Naive thymus-derived CD4-positive, alpha-beta T cell (primary cell): ENCODE results near the gene PRKN. TPM values are rescaled to one million over a fixed set of nuclear protein-coding genes. Genes with fewer than 3 reads are reported as not detected.

ENCODE experiments used
- ATAC-seq: fragments of 150-1000 bp; cut with Tn5 transposase; 2 replicates; pipeline ENCODE4 v1.10.0; 2021; ENCODE audit warnings: mild to moderate bottlenecking, moderate library complexity
- CTCF ChIA-PET: fragments of 350-600 bp; sonication (Branson Sonifier 250); formaldehyde crosslinking; loops from one replicate; lab custom pipeline; 2021; ENCODE audit warnings: antibody characterized with exemption; lab: Charles Lee
- POLR2A ChIA-PET: fragments of 350-600 bp; sonication (Branson Sonifier 250); formaldehyde crosslinking; loops from one replicate; lab custom pipeline; 2021; ENCODE audit warnings: antibody characterized with exemption, inconsistent platforms; lab: Charles Lee
- DNase-seq, 9 donors: peaks; one replicate each; pipeline versions ENCODE4 v3.0.0 to v3.0.0-alpha.2; 2020 to 2022; ENCODE audit warnings: mixed read lengths in 1 of 9
- H3K27ac ChIP-seq: one replicate; pipeline ENCODE4 v1.7.0; 2013; ENCODE audit warnings: mild to moderate bottlenecking, low read depth, low read length, moderate library complexity
- H3K27me3 ChIP-seq, 2 donors: one replicate each; pipeline ENCODE4 v1.7.0; 2013; ENCODE audit warnings: low read length in 2 of 2, mild to moderate bottlenecking in 2 of 2, moderate library complexity in 2 of 2; ENCODE audit not compliant: control insufficient read depth in 2 of 2, insufficient read depth in 2 of 2
- H3K36me3 ChIP-seq, 3 experiments: 1 replicate in 2 of 3; 2 replicates in 1 of 3; pipeline ENCODE4 v1.7.0; 2013; ENCODE audit warnings: low read length in 3 of 3, mild to moderate bottlenecking in 3 of 3, moderate library complexity in 1 of 3; ENCODE audit not compliant: insufficient read depth in 3 of 3, control insufficient read depth in 2 of 3
- H3K4me1 ChIP-seq, 2 donors: one replicate each; pipeline ENCODE4 v1.7.0; 2013; ENCODE audit warnings: low read length in 2 of 2, mild to moderate bottlenecking in 2 of 2, moderate library complexity in 1 of 2; ENCODE audit not compliant: control insufficient read depth in 2 of 2, insufficient read depth in 2 of 2
- H3K4me3 ChIP-seq: 2 replicates; pipeline ENCODE4 v1.7.0; 2013; ENCODE audit warnings: mild to moderate bottlenecking, low read length
- H3K9me3 ChIP-seq, 3 experiments: 1 replicate in 2 of 3; 2 replicates in 1 of 3; pipeline ENCODE4 v1.7.0; 2013; ENCODE audit warnings: low read length in 3 of 3; ENCODE audit not compliant: control insufficient read depth in 2 of 3
- H3K27ac Mint-ChIP-seq, 9 donors: one replicate each; pipeline ENCODE4 v1.8.0; 2020 to 2022; ENCODE audit warnings: mixed read lengths in 9 of 9, mild to moderate bottlenecking in 8 of 9, moderate library complexity in 5 of 9, inconsistent platforms in 2 of 9
- H3K27me3 Mint-ChIP-seq, 5 donors: one replicate each; pipeline ENCODE4 v1.8.0; 2021 to 2022; ENCODE audit warnings: mixed read lengths in 5 of 5, mild to moderate bottlenecking in 1 of 5
- H3K36me3 Mint-ChIP-seq, 5 donors: one replicate each; pipeline ENCODE4 v1.8.0; 2020 to 2022; ENCODE audit warnings: mixed read lengths in 5 of 5, mild to moderate bottlenecking in 3 of 5, inconsistent platforms in 1 of 5
- H3K4me1 Mint-ChIP-seq, 7 donors: one replicate each; pipeline ENCODE4 v1.8.0; 2020 to 2022; ENCODE audit warnings: mixed read lengths in 7 of 7, mild to moderate bottlenecking in 3 of 7, inconsistent platforms in 1 of 7
- H3K4me3 Mint-ChIP-seq, 10 donors: one replicate each; pipeline ENCODE4 v1.8.0; 2020 to 2022; ENCODE audit warnings: mild to moderate bottlenecking in 10 of 10, mixed read lengths in 10 of 10, moderate library complexity in 6 of 10, inconsistent platforms in 2 of 10
- H3K9me3 Mint-ChIP-seq, 11 donors: one replicate each; pipeline ENCODE4 v1.8.0; 2020 to 2022; ENCODE audit warnings: mixed read lengths in 11 of 11, mild to moderate bottlenecking in 4 of 11, inconsistent platforms in 1 of 11, moderate library complexity in 1 of 11
- intact Hi-C, 2 donors: fragments of 100-400 bp; cut with micrococcal nuclease; formaldehyde crosslinking; loops; one replicate each; pipeline ENCODE4 v1.15.1; 2023
- polyA plus RNA-seq, 2 donors: library from polyadenylated mRNA; unstranded; fragments of 300-500 nt; fragmentation: Illumina TruSeq; gene quantifications; one replicate each; pipeline ENCODE4 v1.2.3, GENCODE V29; 2021
- total RNA-seq, 6 experiments: library from RNA in 5 of 6; stranded (reverse) in 5 of 6; gene quantifications; 1 replicate in 5 of 6; 2 replicates in 1 of 6; pipeline ENCODE4 v1.2.3 and lab custom pipeline; 2021 to 2026

PRKN gene
- total and polyA plus RNA-seq, 7 experiments from 2014 or later = 0.44 to 10.3 (median 8.1) TPM

GRCh38 chr6:161626132-161626676, 1101.4 kb downstream of the PRKN start:
- intact Hi-C loops = no loop called here
- no peak overlapping the region for H3K4me3 Mint-ChIP-seq

GRCh38 chr6:161624111-161624510, 1103.5 kb downstream of the PRKN start:
- Mint-ChIP-seq H3K27me3 (peaks cover 0 to 7% (median 0%) of the 10 kb centered on the region in 5 donors), H3K9me3 (peaks cover 0 to 4% (median 0%) of the 10 kb centered on the region in 11 donors), H3K4me3 (no peak overlapping the region), H3K27ac (no peak overlapping the region), H3K36me3 (no peaks in the 10 kb centered on the region), H3K4me1 (no peaks in the 10 kb centered on the region)
- Histone ChIP-seq H3K27ac (no peak overlapping the region), H3K27me3 (no peaks in the 10 kb centered on the region), H3K4me1 (no peaks in the 10 kb centered on the region), H3K36me3 (no peaks in the 10 kb centered on the region), H3K4me3 (no peak overlapping the region), H3K9me3 (no peaks in the 10 kb centered on the region)
- ATAC-seq (no peak), DNase-seq (no peak)
- CTCF ChIA-PET = no interaction called here
- POLR2A ChIA-PET = no interaction called here
- intact Hi-C loops = no loop called here

More at GRCh38 chr6:161626132-161626676, 1101.4 kb downstream of the PRKN start:
- no peaks in the 10 kb centered on the region for H3K4me1 Mint-ChIP-seq
- no peak overlapping the region for H3K27ac Mint-ChIP-seq
- no peaks in the 10 kb centered on the region for H3K36me3 ChIP-seq
- H3K36me3 Mint-ChIP-seq = peaks cover 0 to 3% (median 0%) of the 10 kb centered on the region in 5 donors
- H3K4me3 ChIP-seq = no peak overlapping the region
- ATAC-seq = no peak
- H3K27me3 ChIP-seq = no peaks in the 10 kb centered on the region
- POLR2A ChIA-PET = no interaction called here
- CTCF ChIA-PET = no interaction called here
- peaks cover 0 to 3% (median 0%) of the 10 kb centered on the region in 5 donors for H3K27me3 Mint-ChIP-seq
- peaks cover 0 to 4% (median 0%) of the 10 kb centered on the region in 11 donors for H3K9me3 Mint-ChIP-seq
- no peak for DNase-seq
- no peak overlapping the region for H3K27ac ChIP-seq
- no peaks in the 10 kb centered on the region for H3K9me3 ChIP-seq
- H3K4me1 ChIP-seq = no peaks in the 10 kb centered on the region

GRCh38 chr6:161622779-161623178, 1104.8 kb downstream of the PRKN start:
- Mint-ChIP-seq H3K4me3 (no peak overlapping the region), H3K36me3 (no peaks in the 10 kb centered on the region), H3K27ac (no peak overlapping the region), H3K9me3 (peaks cover 0 to 2% (median 0%) of the 10 kb centered on the region in 11 donors), H3K27me3 (peaks cover 0 to 7% (median 0%) of the 10 kb centered on the region in 5 donors), H3K4me1 (no peaks in the 10 kb centered on the region)
- ATAC-seq (no peak), DNase-seq (no peak)
- Histone ChIP-seq H3K4me3 (no peak overlapping the region), H3K27me3 (no peaks in the 10 kb centered on the region), H3K9me3 (no peaks in the 10 kb centered on the region), H3K36me3 (no peaks in the 10 kb centered on the region), H3K4me1 (no peaks in the 10 kb centered on the region), H3K27ac (no peak overlapping the region)
- POLR2A ChIA-PET = no interaction called here
- CTCF ChIA-PET = no interaction called here
- intact Hi-C loops = no loop called here

GRCh38 chr6:161618831-161619454, 1108.6 kb downstream of the PRKN start:
- ATAC-seq (no peak), DNase-seq (no peak)
- Histone ChIP-seq H3K4me1 (no peaks in the 10 kb centered on the region), H3K4me3 (no peak overlapping the region), H3K9me3 (no peaks in the 10 kb centered on the region), H3K36me3 (no peaks in the 10 kb centered on the region), H3K27ac (no peak overlapping the region), H3K27me3 (no peaks in the 10 kb centered on the region)
- POLR2A ChIA-PET = no interaction called here
- Mint-ChIP-seq H3K36me3 (no peaks in the 10 kb centered on the region), H3K27me3 (peaks cover 0 to 7% (median 0%) of the 10 kb centered on the region in 5 donors), H3K27ac (no peak overlapping the region), H3K4me3 (no peak overlapping the region), H3K9me3 (peaks cover 0 to 3% (median 0%) of the 10 kb centered on the region in 11 donors), H3K4me1 (no peaks in the 10 kb centered on the region)
- intact Hi-C loops = no loop called here
- CTCF ChIA-PET = no interaction called here

GRCh38 chr6:161613711-161614110, 1113.9 kb downstream of the PRKN start:
- no peaks in the 10 kb centered on the region for H3K36me3 ChIP-seq
- Mint-ChIP-seq H3K27me3 (no peaks in the 10 kb centered on the region), H3K4me3 (no peak overlapping the region), H3K4me1 (no peaks in the 10 kb centered on the region), H3K27ac (no peak overlapping the region), H3K36me3 (peaks cover 0 to 8% (median 5%) of the 10 kb centered on the region in 5 donors), H3K9me3 (peaks cover 0 to 25% (median 5%) of the 10 kb centered on the region in 11 donors)
- intact Hi-C loops = no loop called here
- ATAC-seq = no peak
- no peak overlapping the region for H3K27ac ChIP-seq
- no peaks in the 10 kb centered on the region for H3K9me3 ChIP-seq
- DNase-seq = no peak
- no peaks in the 10 kb centered on the region for H3K27me3 ChIP-seq
- ChIA-PET CTCF (no interaction called here), POLR2A (no interaction called here)
- H3K4me1 ChIP-seq = no peaks in the 10 kb centered on the region
- H3K4me3 ChIP-seq = no peak overlapping the region

- ChIA-PET POLR2A (no interaction called here), CTCF (no interaction called here)
- H3K27me3 ChIP-seq = no peaks in the 10 kb centered on the region
- DNase-seq = no peak
- H3K36me3 ChIP-seq = no peaks in the 10 kb centered on the region
- H3K9me3 ChIP-seq = no peaks in the 10 kb centered on the region
- H3K9me3 Mint-ChIP-seq = peaks cover 0 to 25% (median 6%) of the 10 kb centered on the region in 11 donors
- no peak overlapping the region for H3K27ac Mint-ChIP-seq
- H3K4me1 ChIP-seq = no peaks in the 10 kb centered on the region
- H3K4me3 ChIP-seq = no peak overlapping the region
- H3K4me3 Mint-ChIP-seq = no peak overlapping the region
- intact Hi-C loops = no loop called here
- no peaks in the 10 kb centered on the region for H3K4me1 Mint-ChIP-seq
- ATAC-seq = no peak
- no peak overlapping the region for H3K27ac ChIP-seq
- peaks cover 0 to 4% (median 0%) of the 10 kb centered on the region in 5 donors for H3K27me3 Mint-ChIP-seq
- peaks cover 0 to 18% (median 13%) of the 10 kb centered on the region in 5 donors for H3K36me3 Mint-ChIP-seq
Observed at GRCh38 chr6:161608771-161609170, 1118.8 kb downstream of the PRKN start.
